ENCODE results near the gene MAP1B. TPM values are rescaled to one million over a fixed set of nuclear protein-coding genes. Genes with fewer than 3 reads are reported as not detected.

The MAP1B gene
- total RNA-seq, 4 donors from 2014 or later: 38.9 to 57.5 (median 44.4) TPM

GRCh38 chr5:72209147-72210115, 102.2 kb downstream of the MAP1B start:
- intact Hi-C loops (cut with DNase I; ENCODE audit: low total_unique reads) (loop anchor here (5.0 kb wide), 1 partner anchor 1748 kb away; no protein-coding TSS in a partner anchor), in situ Hi-C loops (cut with MboI; ENCODE audit: low pct_ligation_motif_present in 1 of 4, low pct_unique_long_range_greater_than_20kb in 1 of 4, low sequenced_read_pairs in 3 of 4) (no loop called here)
- H3K27ac ChIP-seq: no peak overlapping the region
- H3K4me3 ChIP-seq: no peak overlapping the region
- no peaks in the 10 kb centered on the region for H3K36me3 ChIP-seq
- TF ChIP-seq POLR2AphosphoS5 (IDR thresholded peaks at IDR 0.05): no peak
- TF ChIP-seq POLR2A (IDR thresholded peaks at IDR 0.05): no peak
- TF ChIP-seq EP300 (IDR thresholded peaks at IDR 0.05; ENCODE audit: low read depth): no peak
- TF ChIP-seq CTCF (IDR thresholded peaks at IDR 0.05): no peak
- H3K9me3 ChIP-seq: no peaks in the 10 kb centered on the region
- peaks cover 0 to 11% (median 7%) of the 10 kb centered on the region in 4 donors for H3K4me1 ChIP-seq
- WGBS, 2 donors (ENCODE audit: low coverage in 1 of 2): 79 to 100% methylated on average over 3 to 10 of the region's 10 CpGs
- no peaks in the 10 kb centered on the region for H3K27me3 ChIP-seq
- no peak for DNase-seq

DNA sequence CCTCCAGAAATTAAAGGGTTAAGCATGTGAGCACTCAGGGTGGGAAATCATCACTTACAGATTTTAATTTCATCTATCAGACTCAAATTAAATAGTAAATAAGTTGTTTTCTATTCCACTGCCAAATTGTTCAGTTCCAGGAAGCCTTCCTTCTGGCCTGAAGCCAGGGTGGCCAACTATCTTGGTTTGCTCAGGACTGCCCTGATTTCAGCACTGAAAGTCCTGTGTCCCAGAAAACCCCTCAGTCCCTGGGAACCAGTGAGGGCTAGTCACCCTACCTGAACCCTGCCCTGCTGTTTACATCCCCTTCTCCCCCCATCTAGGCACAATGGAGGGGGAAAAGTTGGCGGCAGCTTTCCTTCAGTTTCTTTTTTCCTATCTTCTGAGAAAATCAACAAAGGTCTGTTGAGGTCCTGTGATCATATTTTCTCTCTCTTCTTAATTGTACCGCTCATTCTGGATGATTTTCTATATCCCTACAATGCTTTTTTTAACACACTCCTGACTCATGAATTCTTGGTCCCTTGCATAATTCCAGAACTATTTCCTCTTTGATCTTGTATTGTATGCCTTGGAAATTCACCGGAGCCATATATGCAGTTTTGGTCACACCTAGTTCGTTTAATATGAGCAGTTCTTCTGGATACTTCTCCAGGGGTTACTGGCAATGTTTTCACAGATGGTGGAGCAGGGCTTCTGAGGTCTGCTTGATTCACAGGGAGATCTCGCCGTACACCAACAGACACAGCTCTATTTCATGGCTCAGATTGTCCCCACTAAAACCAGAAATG, 103.8 kb downstream of the MAP1B start:
- H3K4me3 ChIP-seq: no peak overlapping the region
- no peaks in the 10 kb centered on the region for H3K27me3 ChIP-seq
- WGBS, 2 donors (ENCODE audit: low coverage in 1 of 2): 70 to 72% methylated on average over 2 to 6 of the region's 6 CpGs
- peak overlapping the region in 2 of 4 donors; percentile 23 to 44 for H3K27ac ChIP-seq
- peak; percentile 23 for DNase-seq
- in situ Hi-C loops (cut with MboI; ENCODE audit: low pct_ligation_motif_present in 1 of 4, low pct_unique_long_range_greater_than_20kb in 1 of 4, low sequenced_read_pairs in 3 of 4): no loop called here
- H3K4me1 ChIP-seq: peaks cover 0 to 11% (median 7%) of the 10 kb centered on the region in 4 donors
- H3K9me3 ChIP-seq: no peaks in the 10 kb centered on the region
- no peak for TF ChIP-seq EP300 (IDR thresholded peaks at IDR 0.05; ENCODE audit: low read depth)
- no peak for TF ChIP-seq POLR2AphosphoS5 (IDR thresholded peaks at IDR 0.05)
- TF ChIP-seq CTCF (IDR thresholded peaks at IDR 0.05): no peak
- no peak for TF ChIP-seq POLR2A (IDR thresholded peaks at IDR 0.05)
- intact Hi-C loops (cut with DNase I; ENCODE audit: low total_unique reads): loop anchor here (5.0 kb wide), 1 partner anchor 1746 kb away; no protein-coding TSS in a partner anchor
- H3K36me3 ChIP-seq: no peaks in the 10 kb centered on the region

DNA sequence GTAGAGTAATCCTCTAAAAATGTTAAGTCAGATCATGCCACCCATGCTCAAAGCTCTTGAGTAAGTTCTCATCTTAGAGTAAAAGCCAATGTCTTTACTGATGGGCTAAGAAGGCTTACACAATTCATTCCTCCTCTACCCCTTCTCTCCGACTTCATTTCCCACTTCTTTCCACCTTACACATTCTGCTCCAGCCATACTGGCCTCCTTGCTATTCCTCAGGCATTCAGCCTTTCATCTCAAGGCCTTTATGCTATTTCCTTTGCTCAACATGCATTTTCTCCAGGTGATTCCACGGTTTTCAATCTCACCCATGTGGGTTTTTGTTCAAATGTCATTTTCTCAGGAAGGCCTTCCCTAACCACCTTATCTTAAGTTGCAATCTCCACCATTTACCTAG, 104.9 kb downstream of the MAP1B start:
- Histone ChIP-seq H3K36me3 (no peaks in the 10 kb centered on the region), H3K27me3 (no peaks in the 10 kb centered on the region), H3K4me1 (peaks cover 0 to 11% (median 7%) of the 10 kb centered on the region in 4 donors), H3K4me3 (no peak overlapping the region), H3K9me3 (no peaks in the 10 kb centered on the region), H3K27ac (no peak overlapping the region)
- 99 to 100% methylated on average over 1 to 2 of the region's 2 CpGs for WGBS, 2 donors (ENCODE audit: low coverage in 1 of 2)
- TF ChIP-seq POLR2A (IDR thresholded peaks at IDR 0.05) (no peak), POLR2AphosphoS5 (IDR thresholded peaks at IDR 0.05) (no peak), EP300 (IDR thresholded peaks at IDR 0.05; ENCODE audit: low read depth) (no peak), CTCF (IDR thresholded peaks at IDR 0.05) (no peak)
- intact Hi-C loops (cut with DNase I; ENCODE audit: low total_unique reads): loop anchor here (5.0 kb wide), 1 partner anchor 1745 kb away; no protein-coding TSS in a partner anchor
- DNase-seq: no peak
- in situ Hi-C loops (cut with MboI; ENCODE audit: low pct_ligation_motif_present in 1 of 4, low pct_unique_long_range_greater_than_20kb in 1 of 4, low sequenced_read_pairs in 3 of 4): no loop called here

GRCh38 chr5:72213482-72213881, 106.2 kb downstream of the MAP1B start:
- Histone ChIP-seq H3K9me3 (no peaks in the 10 kb centered on the region), H3K4me3 (no peak overlapping the region), H3K36me3 (no peaks in the 10 kb centered on the region), H3K27ac (no peak overlapping the region), H3K27me3 (no peaks in the 10 kb centered on the region), H3K4me1 (peaks cover 0 to 11% (median 7%) of the 10 kb centered on the region in 4 donors)
- intact Hi-C loops (cut with DNase I; ENCODE audit: low total_unique reads) (loop anchor here (5.0 kb wide), 1 partner anchor 1744 kb away; no protein-coding TSS in a partner anchor), in situ Hi-C loops (cut with MboI; ENCODE audit: low pct_ligation_motif_present in 1 of 4, low pct_unique_long_range_greater_than_20kb in 1 of 4, low sequenced_read_pairs in 3 of 4) (no loop called here)
- WGBS, 2 donors (ENCODE audit: low coverage in 1 of 2): 94 to 97% methylated on average over 4 of the region's 4 CpGs
- TF ChIP-seq POLR2AphosphoS5 (IDR thresholded peaks at IDR 0.05): no peak
- no peak for TF ChIP-seq EP300 (IDR thresholded peaks at IDR 0.05; ENCODE audit: low read depth)
- TF ChIP-seq CTCF (IDR thresholded peaks at IDR 0.05): no peak
- no peak for TF ChIP-seq POLR2A (IDR thresholded peaks at IDR 0.05)
- no peak for DNase-seq

Measured in transverse colon (tissue), 4 donors.